BJ (cell line): Measurements from ENCODE around the gene PLCG1. TPM values are rescaled to one million over a fixed set of nuclear protein-coding genes. Genes with fewer than 3 reads are reported as not detected.
A peak's percentile ranks its signal among the peaks of the same experiment; 100 is the strongest.

Experiments used
- CTCF ChIA-PET: fragments of 350-600 bp; formaldehyde crosslinking; extraction: SDS; loops from one replicate; lab custom pipeline; 2021; ENCODE audit warnings: antibody characterized with exemption, inconsistent platforms; lab: Yijun Ruan, JAX
- POLR2A ChIA-PET: fragments of 300-600 bp; sonication (Branson Sonifier 250); formaldehyde crosslinking; extraction: SDS; loops from one replicate; lab custom pipeline; 2021; ENCODE audit warnings: antibody characterized with exemption; lab: Charles Lee
- DNase-seq: peaks from one replicate; pipeline ENCODE4 v3.0.0-alpha.2; 2011; ENCODE audit warnings: low read depth
- H3K27me3 ChIP-seq: 2 replicates; pipeline ENCODE4 v1.6.0; 2011; ENCODE audit warnings: low read length; ENCODE audit not compliant: control insufficient read depth, insufficient read depth
- H3K36me3 ChIP-seq: 2 replicates; pipeline ENCODE4 v1.5.1; 2011; ENCODE audit warnings: low read length; ENCODE audit not compliant: control insufficient read depth, insufficient read depth
- H3K4me3 ChIP-seq: 2 replicates; pipeline ENCODE4 v1.5.1; 2011; ENCODE audit warnings: low read depth, mild to moderate bottlenecking, control low read depth, low read length
- CTCF ChIP-seq: IDR thresholded peaks from 2 replicates; pipeline ENCODE4 v1.5.1; 2011; ENCODE audit warnings: low read depth, mild to moderate bottlenecking, control low read depth, inconsistent platforms, low read length, moderate library complexity; ENCODE audit not compliant: insufficient read depth
- polyA plus RNA-seq: library from polyadenylated mRNA; depleted of rRNA; stranded (reverse); fragments of >200 nt; gene quantifications from 2 replicates; pipeline ENCODE4 v1.2.3, GENCODE V29; 2011

PLCG1 gene
- polyA plus RNA-seq, 1 experiment = 46.5 TPM

- DNase-seq = no peak
Measured at GRCh38 chr20:41214666-41215065, 77.3 kb downstream of the PLCG1 start.

GRCh38 chr20:41217422-41217821, 80.1 kb downstream of the PLCG1 start:
- ChIA-PET CTCF (interaction anchor here (0.7 to 3.2 kb wide), 3 partner anchors 14 to 122 kb away, joined by 3 to 10 read pairs (median 3); partner anchors contain the start of gene LPIN3), POLR2A (no interaction called here)
- TF ChIP-seq CTCF = no peak
- Histone ChIP-seq H3K36me3 (no peaks in the 10 kb centered on the region), H3K27me3 (no peaks in the 10 kb centered on the region), H3K4me3 (no peak overlapping the region)
- DNase-seq = no peak

More at GRCh38 chr20:41214666-41215065, 77.3 kb downstream of the PLCG1 start:
- Histone ChIP-seq H3K36me3 (no peaks in the 10 kb centered on the region), H3K4me3 (no peak overlapping the region), H3K27me3 (no peaks in the 10 kb centered on the region)
- ChIA-PET CTCF (interaction anchor here (0.8 kb wide), 1 partner anchor 40 kb away, joined by 3 read pairs; no protein-coding TSS in a partner anchor), POLR2A (no interaction called here)
- no peak for TF ChIP-seq CTCF

- H3K4me3 ChIP-seq = no peak overlapping the region
- DNase-seq = peak; percentile 38
- H3K27me3 ChIP-seq = no peaks in the 10 kb centered on the region
- TF ChIP-seq CTCF = no peak
- ChIA-PET CTCF (interaction anchor here (1.0 to 3.2 kb wide), 4 partner anchors 10 to 121 kb away, joined by 3 to 13 read pairs (median 6); partner anchors contain the start of gene LPIN3), POLR2A (no interaction called here)
- no peaks in the 10 kb centered on the region for H3K36me3 ChIP-seq
Measured at GRCh38 chr20:41218466-41218865, 81.1 kb downstream of the PLCG1 start.

GRCh38 chr20:41219824-41220223, 82.5 kb downstream of the PLCG1 start:
- no peaks in the 10 kb centered on the region for H3K36me3 ChIP-seq
- ChIA-PET CTCF (interaction anchor here (0.7 to 3.2 kb wide), 4 partner anchors 13 to 120 kb away, joined by 3 to 13 read pairs (median 8); partner anchors contain the start of gene LPIN3), POLR2A (no interaction called here)
- H3K4me3 ChIP-seq = no peak overlapping the region
- DNase-seq = no peak
- no peak for TF ChIP-seq CTCF
- no peaks in the 10 kb centered on the region for H3K27me3 ChIP-seq

- ChIA-PET CTCF (no interaction called here), POLR2A (no interaction called here)
- no peak overlapping the region for H3K4me3 ChIP-seq
- TF ChIP-seq CTCF = no peak
- H3K36me3 ChIP-seq = no peaks in the 10 kb centered on the region
- H3K27me3 ChIP-seq = no peaks in the 10 kb centered on the region
- DNase-seq = no peak
Measured at GRCh38 chr20:41221614-41222218, 84.4 kb downstream of the PLCG1 start.
